ENCODE results near the gene BTBD19.
A peak's percentile ranks its signal among the peaks of the same experiment; 100 is the strongest.

BTBD19 gene

DNA sequence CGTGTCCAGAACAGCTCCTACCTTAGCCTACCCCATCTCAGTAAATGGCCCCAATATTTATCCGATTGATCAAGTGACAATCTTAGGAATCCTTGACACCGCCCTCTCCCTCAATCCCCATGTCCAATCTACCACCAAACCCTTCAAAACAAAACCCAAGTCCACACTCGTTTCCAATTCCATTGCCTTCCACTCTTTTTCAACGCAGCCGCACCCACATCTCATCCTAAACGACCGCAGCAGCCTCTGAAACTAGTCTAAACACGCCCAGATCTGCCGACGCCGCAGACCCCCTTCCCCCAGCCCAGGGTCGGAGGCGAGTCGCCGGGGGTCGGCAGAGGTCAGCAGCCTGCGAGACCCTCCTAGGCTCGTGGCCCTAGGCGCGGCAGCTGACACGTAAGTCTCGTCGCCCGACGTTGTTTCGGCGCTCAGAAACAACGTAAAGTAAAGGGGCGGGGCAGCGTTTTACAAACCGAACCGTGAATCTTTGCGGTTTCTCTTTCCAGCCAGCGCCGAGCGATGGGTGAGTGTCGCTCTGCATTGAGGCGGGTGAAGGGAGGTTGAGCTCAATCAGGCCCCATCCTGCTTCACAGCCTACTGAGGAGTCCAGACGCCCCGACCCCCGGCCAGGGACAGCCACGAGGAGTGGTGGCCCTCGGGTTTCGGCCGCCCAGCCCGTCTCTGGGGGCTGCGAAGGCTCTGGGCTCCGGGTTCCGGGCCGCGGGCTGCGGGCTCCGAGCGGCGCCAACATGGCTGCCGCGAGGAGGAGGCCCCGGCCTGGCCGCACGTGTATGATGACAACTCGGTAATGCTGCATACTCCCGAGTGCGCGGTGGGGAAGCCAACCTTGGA lies 33.0 kb upstream of the BTBD19 start, which contains the start of gene RPS8:
TSS of gene RPS8 (plus strand) at position 463 of the 852 bp plus-strand sequence. CDS start at position 520, 57 bp downstream.
- DNase-seq, result peak; percentile 96
- H3K27me3 ChIP-seq (ENCODE audit: control insufficient read depth in 1 of 2, insufficient read depth in 1 of 2, low read length in 2 of 2), result no peaks in the 10 kb centered on the region
- no peaks in the 10 kb centered on the region for H3K9me3 ChIP-seq (ENCODE audit: control insufficient read depth, low read length)
- peak within 1 kb of the TSS; percentile 92 to 95 for H3K18ac ChIP-seq (ENCODE audit: low read depth in 1 of 2, low read length in 2 of 2)
- peak within 1 kb of the TSS; percentile 42 for H2AK5ac ChIP-seq (ENCODE audit: low read length, severe bottlenecking)
- H3K23ac ChIP-seq (ENCODE audit: low read length in 2 of 2), result peak within 1 kb of the TSS in 1 of 2 experiments; percentile 57
- H3K36me3 ChIP-seq (ENCODE audit: control insufficient read depth in 1 of 2, insufficient read depth in 2 of 2, low read depth in 1 of 2, low read length in 2 of 2), result peaks cover 36 to 40% of the 10 kb centered on the region in 2 experiments
- H2BK120ac ChIP-seq (ENCODE audit: low read depth, low read length), result peak within 1 kb of the TSS; percentile 56
- peak within 1 kb of the TSS; percentile 78 for H3K4me2 ChIP-seq (ENCODE audit: low read length, poor library complexity, severe bottlenecking)
- H3K4ac ChIP-seq (ENCODE audit: low read depth in 1 of 2, low read length in 2 of 2), result peak within 1 kb of the TSS; percentile 86 to 100
- peak within 1 kb of the TSS in 1 of 2 experiments; percentile 29 for H2BK12ac ChIP-seq (ENCODE audit: low read length in 2 of 2)
- H2AFZ ChIP-seq (ENCODE audit: low read depth, low read length), result peak within 1 kb of the TSS; percentile 91
- peak within 1 kb of the TSS; percentile 96 for H3K9ac ChIP-seq (ENCODE audit: low read length)
- peak within 1 kb of the TSS; percentile 87 for H2BK5ac ChIP-seq (ENCODE audit: low read depth, low read length, poor library complexity, severe bottlenecking)
- peak within 1 kb of the TSS; percentile 99 for H4K8ac ChIP-seq (ENCODE audit: low read length)
- no peak within 1 kb of the TSS for H2BK15ac ChIP-seq (ENCODE audit: low read depth, poor library complexity, severe bottlenecking)
- H3K14ac ChIP-seq (ENCODE audit: low read length in 2 of 2), result peak within 1 kb of the TSS in 1 of 2 experiments; percentile 88
- H3K4me3 ChIP-seq (ENCODE audit: insufficient read depth in 1 of 2, low read depth in 1 of 2, low read length in 2 of 2), result peak within 1 kb of the TSS; percentile 81 to 87
- peaks cover 2% of the 10 kb centered on the region for H3K79me1 ChIP-seq (replicated peaks; ENCODE audit: low read length, poor library complexity, severe bottlenecking)
- peaks cover 18% of the 10 kb centered on the region for H3K4me1 ChIP-seq (ENCODE audit: control insufficient read depth, insufficient read depth, low read depth, low read length)
- H3K27ac ChIP-seq (ENCODE audit: low read length, poor library complexity, severe bottlenecking), result peak within 1 kb of the TSS; percentile 83
- under 1% methylated on average over 65 of the region's 65 CpGs for WGBS
- peak within 1 kb of the TSS; percentile 62 for H4K91ac ChIP-seq (ENCODE audit: low read length)

DNA sequence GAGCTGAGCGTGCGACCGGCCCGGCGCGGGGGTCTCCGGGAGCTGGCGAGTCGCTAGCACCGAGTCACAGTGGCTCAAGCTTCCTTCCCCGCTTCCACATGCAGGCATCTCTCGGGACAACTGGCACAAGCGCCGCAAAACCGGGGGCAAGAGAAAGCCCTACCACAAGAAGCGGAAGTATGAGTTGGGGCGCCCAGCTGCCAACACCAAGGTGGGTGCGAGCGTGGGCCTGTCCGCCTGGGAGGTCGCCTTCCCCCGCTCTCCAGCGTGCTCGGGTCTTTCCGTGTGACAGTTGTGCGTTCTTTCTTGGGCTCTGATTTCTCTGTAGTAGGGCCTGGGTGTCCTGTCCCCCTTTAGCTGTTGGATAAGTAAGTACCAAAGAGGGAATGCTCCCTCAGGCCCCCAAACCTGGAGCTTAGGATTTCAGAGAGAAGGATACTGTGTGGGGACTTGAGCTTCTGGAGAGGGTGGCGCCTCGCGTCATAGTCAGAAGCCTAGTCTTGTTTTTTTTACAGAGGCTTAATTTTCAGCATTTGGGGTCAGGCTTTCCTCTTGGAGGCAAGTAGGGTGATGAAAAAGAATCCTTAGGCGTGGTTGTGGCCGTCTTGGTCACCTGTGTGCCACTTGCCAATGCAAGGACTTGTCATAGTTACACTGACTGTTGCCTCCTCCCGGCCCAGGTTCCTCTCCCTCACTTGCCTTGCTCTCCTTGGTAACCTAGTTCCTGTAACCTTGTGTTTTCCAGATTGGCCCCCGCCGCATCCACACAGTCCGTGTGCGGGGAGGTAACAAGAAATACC lies 32.2 kb upstream of the BTBD19 start:
- H3K27me3 ChIP-seq (ENCODE audit: control insufficient read depth in 1 of 2, insufficient read depth in 1 of 2, low read length in 2 of 2), result no peaks in the 10 kb centered on the region
- no peak overlapping the region for H2AFZ ChIP-seq (ENCODE audit: low read depth, low read length)
- H3K9ac ChIP-seq (ENCODE audit: low read length), result peak overlapping the region; percentile 96
- H2AK5ac ChIP-seq (ENCODE audit: low read length, severe bottlenecking), result peak overlapping the region; percentile 42
- peak overlapping the region; percentile 45 for H4K8ac ChIP-seq (ENCODE audit: low read length)
- H3K79me1 ChIP-seq (replicated peaks; ENCODE audit: low read length, poor library complexity, severe bottlenecking), result peaks cover 2% of the 10 kb centered on the region
- H4K91ac ChIP-seq (ENCODE audit: low read length), result no peak overlapping the region
- peak overlapping the region; percentile 67 for H3K27ac ChIP-seq (ENCODE audit: low read length, poor library complexity, severe bottlenecking)
- no peak overlapping the region for H2BK15ac ChIP-seq (ENCODE audit: low read depth, poor library complexity, severe bottlenecking)
- H3K4me1 ChIP-seq (ENCODE audit: control insufficient read depth, insufficient read depth, low read depth, low read length), result peaks cover 18% of the 10 kb centered on the region
- peak overlapping the region in 1 of 2 experiments; percentile 88 for H3K14ac ChIP-seq (ENCODE audit: low read length in 2 of 2)
- H3K4me2 ChIP-seq (ENCODE audit: low read length, poor library complexity, severe bottlenecking), result peak overlapping the region; percentile 78
- peak overlapping the region in 1 of 2 experiments; percentile 82 for H3K18ac ChIP-seq (ENCODE audit: low read depth in 1 of 2, low read length in 2 of 2)
- H2BK12ac ChIP-seq (ENCODE audit: low read length in 2 of 2), result peak overlapping the region in 1 of 2 experiments; percentile 55
- 3% methylated on average over 35 of the region's 36 CpGs for WGBS
- peak; percentile 40 for DNase-seq
- H3K23ac ChIP-seq (ENCODE audit: low read length in 2 of 2), result peak overlapping the region in 1 of 2 experiments; percentile 57
- H3K4me3 ChIP-seq (ENCODE audit: insufficient read depth in 1 of 2, low read depth in 1 of 2, low read length in 2 of 2), result peak overlapping the region; percentile 81 to 87
- peak overlapping the region; percentile 41 to 90 for H3K4ac ChIP-seq (ENCODE audit: low read depth in 1 of 2, low read length in 2 of 2)
- H3K36me3 ChIP-seq (ENCODE audit: control insufficient read depth in 1 of 2, insufficient read depth in 2 of 2, low read depth in 1 of 2, low read length in 2 of 2), result peaks cover 43 to 48% of the 10 kb centered on the region in 2 experiments
- peak overlapping the region; percentile 51 for H2BK120ac ChIP-seq (ENCODE audit: low read depth, low read length)
- H2BK5ac ChIP-seq (ENCODE audit: low read depth, low read length, poor library complexity, severe bottlenecking), result no peak overlapping the region
- H3K9me3 ChIP-seq (ENCODE audit: control insufficient read depth, low read length), result no peaks in the 10 kb centered on the region

DNA sequence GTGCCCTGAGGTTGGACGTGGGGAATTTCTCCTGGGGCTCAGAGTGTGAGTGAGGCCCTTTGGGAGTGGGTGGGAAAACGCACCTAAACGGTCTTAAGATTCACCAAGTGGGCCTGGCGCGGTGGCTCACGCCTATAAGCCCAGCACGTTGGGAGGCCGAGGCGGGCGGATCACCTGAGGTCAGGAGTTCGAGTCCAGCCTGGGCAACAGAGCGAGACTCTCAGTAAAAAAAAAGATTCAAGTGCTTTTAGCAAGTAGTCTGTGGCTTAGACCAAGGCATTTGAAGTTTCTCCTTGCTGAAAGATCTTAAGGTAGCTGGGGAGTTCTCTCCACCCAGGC lies 31.6 kb upstream of the BTBD19 start:
- Histone ChIP-seq H3K9ac (ENCODE audit: low read length) (peak overlapping the region; percentile 96), H2AFZ (ENCODE audit: low read depth, low read length) (no peak overlapping the region), H4K8ac (ENCODE audit: low read length) (no peak overlapping the region), H3K23ac (ENCODE audit: low read length in 2 of 2) (peak overlapping the region in 1 of 2 experiments; percentile 29), H3K9me3 (ENCODE audit: control insufficient read depth, low read length) (no peaks in the 10 kb centered on the region), H3K4me1 (ENCODE audit: control insufficient read depth, insufficient read depth, low read depth, low read length) (peaks cover 18% of the 10 kb centered on the region), H2AK5ac (ENCODE audit: low read length, severe bottlenecking) (no peak overlapping the region), H3K14ac (ENCODE audit: low read length in 2 of 2) (peak overlapping the region in 1 of 2 experiments; percentile 88), H2BK12ac (ENCODE audit: low read length in 2 of 2) (peak overlapping the region in 1 of 2 experiments; percentile 55), H3K4ac (ENCODE audit: low read depth in 1 of 2, low read length in 2 of 2) (peak overlapping the region in 1 of 2 experiments; percentile 42), H3K79me1 (replicated peaks; ENCODE audit: low read length, poor library complexity, severe bottlenecking) (peaks cover 2% of the 10 kb centered on the region), H3K36me3 (ENCODE audit: control insufficient read depth in 1 of 2, insufficient read depth in 2 of 2, low read depth in 1 of 2, low read length in 2 of 2) (peaks cover 46 to 54% of the 10 kb centered on the region in 2 experiments), H3K4me2 (ENCODE audit: low read length, poor library complexity, severe bottlenecking) (peak overlapping the region; percentile 78), H2BK5ac (ENCODE audit: low read depth, low read length, poor library complexity, severe bottlenecking) (no peak overlapping the region), H3K4me3 (ENCODE audit: insufficient read depth in 1 of 2, low read depth in 1 of 2, low read length in 2 of 2) (peak overlapping the region; percentile 81 to 87), H3K27ac (ENCODE audit: low read length, poor library complexity, severe bottlenecking) (peak overlapping the region; percentile 67), H3K18ac (ENCODE audit: low read depth in 1 of 2, low read length in 2 of 2) (no peak overlapping the region), H4K91ac (ENCODE audit: low read length) (no peak overlapping the region), H2BK15ac (ENCODE audit: low read depth, poor library complexity, severe bottlenecking) (no peak overlapping the region), H2BK120ac (ENCODE audit: low read depth, low read length) (no peak overlapping the region), H3K27me3 (ENCODE audit: control insufficient read depth in 1 of 2, insufficient read depth in 1 of 2, low read length in 2 of 2) (no peaks in the 10 kb centered on the region)
- WGBS, result 35% methylated on average over 12 of the region's 12 CpGs
- no peak for DNase-seq

Data from mesenchymal stem cell (in vitro differentiated cells and primary cell).